ENCODE data around the gene SDS. TPM values are rescaled to one million over a fixed set of nuclear protein-coding genes. Genes with fewer than 3 reads are reported as not detected.

The SDS gene
- total RNA-seq, 2 experiments from 2014 or later: not detected

Other genes starting within 250 kb of the SDS start
- 10 to 100 TPM; 79.4 to 82.0 TPM for gene DDX54, start 218.4 kb downstream of the SDS start, total RNA-seq
- gene RITA1, start 218.2 kb downstream of the SDS start, total RNA-seq: 10 to 100 TPM; 21.0 to 22.6 TPM
- gene TPCN1, start 182.4 kb downstream of the SDS start, total RNA-seq: 10 to 100 TPM; 13.7 to 16.1 TPM
- 10 to 100 TPM; 23.8 to 24.7 TPM for gene SLC8B1, start 68.8 kb downstream of the SDS start, total RNA-seq
- 10 to 100 TPM; 11.1 to 12.0 TPM for gene PLBD2, start 45.3 kb downstream of the SDS start, total RNA-seq
- under 1 TPM; 0.37 to 0.39 TPM for gene SDSL, start 18.5 kb upstream of the SDS start, total RNA-seq
- gene LHX5, start 68.0 kb upstream of the SDS start, total RNA-seq: not detected